GM12878 (cell line): ENCODE results near the gene H2AZ2. TPM values are rescaled to one million over a fixed set of nuclear protein-coding genes. Genes with fewer than 3 reads are reported as not detected.

ENCODE experiments used
- ATAC-seq: fragments of 200-7000 bp; cut with Tn5 transposase; 3 replicates; pipeline ENCODE4 v1.9.1; 2020; ENCODE audit warnings: mild to moderate bottlenecking, moderate library complexity
- BruUV-seq: library from RNA; stranded (reverse); fragments of 400-500 nt; replicated peaks from 2 replicates; lab custom pipeline; 2021; lab: Mats Ljungman, UMichigan
- CTCF ChIA-PET: fragments of 300-600 bp; sonication (Branson Sonifier 250); formaldehyde crosslinking; extraction: SDS; loops from one replicate; lab custom pipeline; 2021; ENCODE audit warnings: inconsistent platforms; lab: Yijun Ruan, JAX
- POLR2A ChIA-PET: fragments of 350-600 bp; formaldehyde crosslinking; extraction: SDS; loops from one replicate; lab custom pipeline; 2021; ENCODE audit warnings: inconsistent platforms; lab: Charles Lee
- RAD21 ChIA-PET: fragments of 300-600 bp; sonication (Branson Sonifier 250); formaldehyde crosslinking; loops from one replicate; lab custom pipeline; 2023; ENCODE audit warnings: antibody characterized with exemption; ENCODE audit not compliant: unreplicated experiment; lab: Charles Lee
- SMC1A ChIA-PET: fragments of 300-600 bp; sonication (Branson Sonifier 250); formaldehyde crosslinking; loops from one replicate; lab custom pipeline; 2023; ENCODE audit not compliant: unreplicated experiment, uncharacterized antibody; lab: Charles Lee
- DNase-seq: peaks from one replicate; pipeline ENCODE4 v3.0.0-alpha.2; 2011; ENCODE audit warnings: low read depth, low spot score
- FAIRE-seq: peaks from 3 replicates; lab custom pipeline; 2011; peaks lifted over from hg19 to GRCh38; lab: Jason Lieb, UNC
- H2AFZ ChIP-seq: 2 replicates; pipeline ENCODE4 v1.6.0; 2011; ENCODE audit warnings: low read depth, low read length, control low read depth; ENCODE audit not compliant: control insufficient read depth
- H3K27ac ChIP-seq: 2 replicates; pipeline ENCODE4 v1.5.1; 2011; ENCODE audit warnings: control low read depth; ENCODE audit not compliant: control insufficient read depth, insufficient read depth
- H3K27me3 ChIP-seq, 2 experiments: replicated peaks in 1 of 2; 2 replicates each; pipeline versions ENCODE4 v1.6.0 to v1.6.1; 2011; ENCODE audit warnings: low read length in 1 of 2; ENCODE audit not compliant: control insufficient read depth in 2 of 2, insufficient read depth in 2 of 2
- H3K36me3 ChIP-seq, 2 experiments: 2 replicates each; pipeline ENCODE4 v1.5.1; 2011; ENCODE audit warnings: low read length in 1 of 2; ENCODE audit not compliant: control insufficient read depth in 2 of 2, insufficient read depth in 2 of 2
- H3K4me1 ChIP-seq: 2 replicates; pipeline ENCODE4 v1.6.1; 2011; ENCODE audit warnings: mild to moderate bottlenecking, low read length, moderate library complexity, mixed read lengths; ENCODE audit not compliant: control insufficient read depth, insufficient read depth
- H3K4me2 ChIP-seq: 2 replicates; pipeline ENCODE4 v1.6.0; 2011; ENCODE audit warnings: control low read depth; ENCODE audit not compliant: control insufficient read depth, insufficient read depth
- H3K4me3 ChIP-seq: fragments of 200-600 bp; sonication (generic); 2 replicates; pipeline ENCODE4 v1.5.1; 2016
- H3K79me2 ChIP-seq: 2 replicates; pipeline ENCODE4 v1.6.0; 2011; ENCODE audit warnings: low read length; ENCODE audit not compliant: control insufficient read depth, insufficient read depth
- H3K9ac ChIP-seq: 2 replicates; pipeline ENCODE4 v1.8.0; 2011; ENCODE audit warnings: low read length, control low read depth, mixed read lengths; ENCODE audit not compliant: control insufficient read depth, insufficient read depth
- H3K9me3 ChIP-seq: replicated peaks from 3 replicates; pipeline ENCODE4 v1.5.1; 2011; ENCODE audit warnings: mild to moderate bottlenecking, low read length; ENCODE audit not compliant: control insufficient read depth, insufficient read depth
- H4K20me1 ChIP-seq: 2 replicates; pipeline ENCODE4 v1.6.0; 2011; ENCODE audit not compliant: control insufficient read depth, insufficient read depth
- E2F4 ChIP-seq: IDR thresholded peaks from 2 replicates; pipeline ENCODE4 v1.6.1; 2012; ENCODE audit warnings: low read depth, low read length, improper control_type of control experiment
- FOXK2 ChIP-seq: fragments of 450-650 bp; IDR thresholded peaks from 2 replicates; pipeline ENCODE4 v1.6.1; 2017; ENCODE audit warnings: mild to moderate bottlenecking, moderate library complexity
- MEF2B ChIP-seq: fragments of 450-650 bp; IDR thresholded peaks from 2 replicates; pipeline ENCODE4 v1.6.1; 2018; ENCODE audit warnings: mild to moderate bottlenecking, moderate library complexity; ENCODE audit not compliant: partially characterized antibody, poor library complexity, severe bottlenecking
- NFIC ChIP-seq: IDR thresholded peaks from 2 replicates; pipeline ENCODE4 v1.6.1; 2012; ENCODE audit warnings: low read depth, mild to moderate bottlenecking, inconsistent platforms, low read length, moderate library complexity
- RELB ChIP-seq: fragments of 450-650 bp; IDR thresholded peaks from 2 replicates; pipeline ENCODE4 v1.6.1; 2017; ENCODE audit warnings: low read depth, mild to moderate bottlenecking, moderate library complexity
- RFX5 ChIP-seq: IDR thresholded peaks from 2 replicates; pipeline ENCODE4 v1.6.1; 2011; ENCODE audit warnings: low read depth, low read length, improper control_type of control experiment
- SMC3 ChIP-seq: IDR thresholded peaks from 2 replicates; pipeline ENCODE4 v1.6.1; 2011; ENCODE audit warnings: low read length, improper control_type of control experiment, borderline replicate concordance
- SUPT20H ChIP-seq: IDR thresholded peaks from 2 replicates; pipeline ENCODE4 v1.6.1; 2011; ENCODE audit warnings: low read depth, mild to moderate bottlenecking, low read length, moderate library complexity, borderline replicate concordance; ENCODE audit not compliant: control insufficient read depth
- YY1 ChIP-seq: IDR thresholded peaks from 2 replicates; pipeline ENCODE4 v1.6.1; 2011; ENCODE audit warnings: low read depth, mild to moderate bottlenecking, low read length
- ZNF274 ChIP-seq: IDR thresholded peaks from one replicate; pipeline ENCODE4 v1.8.0; 2011; ENCODE audit not compliant: insufficient read length, insufficient read depth
- WGBS: methylation state at CpG from one replicate; pipeline ENCODE4 v1.1.6; 2016; ENCODE audit warnings: low lambda C conversion rate; ENCODE audit not compliant: insufficient replicate concordance, insufficient coverage; ENCODE audit errors: missing lambda C conversion rate; 5-methylcytosine and 5-hydroxymethylcytosine counted together
- in situ Hi-C: fragments of 300-500 bp; cut with MboI; formaldehyde crosslinking; loops from 9 replicates; pipeline ENCODE4 v1.14.3; 2018; ENCODE audit warnings: mixed read lengths
- intact Hi-C: fragments of 100-400 bp; cut with micrococcal nuclease; formaldehyde crosslinking; loops from one replicate; pipeline ENCODE4 v1.14.2; 2022; ENCODE audit not compliant: unreplicated experiment
- polyA plus RNA-seq, 11 experiments: library from polyadenylated mRNA; depleted of rRNA in 4 of 11; unstranded in 6 of 11; stranded (reverse) in 5 of 11; fragments of >200 nt; fragmentation: Nextera tagmentation in 4 of 11; fragmentation: Illumina TruSeq in 1 of 11; extraction: Ambion mirVana in 4 of 11; extraction: Trizol in 1 of 11; gene quantifications; 1 replicate in 1 of 11; 2 replicates in 10 of 11; pipeline versions ENCODE4 v1.2.1 to v1.2.3, GENCODE V29; 2011 to 2016; ENCODE audit warnings: inconsistent platforms in 2 of 11, missing spikeins in 2 of 11, low read depth in 1 of 11
- total RNA-seq, 4 experiments: library from RNA; depleted of rRNA in 3 of 4; stranded (reverse); fragments of >200 nt in 3 of 4; fragmentation: Illumina TruSeq in 1 of 4; extraction: Trizol in 1 of 4; gene quantifications; 2 replicates each; pipeline versions ENCODE4 v1.2.1 to v1.2.3, GENCODE V29; 2013 to 2021
- TF ChIP-seq, protein P1 (sequence below): fragments of 450-650 bp; IDR thresholded peaks from 2 replicates; pipeline ENCODE4 v1.6.1; 2017; ENCODE audit warnings: mild to moderate bottlenecking, low read depth, inconsistent platforms; ENCODE audit not compliant: poor library complexity, severe bottlenecking
- TF ChIP-seq, protein P2 (sequence below): fragments of 450-650 bp; IDR thresholded peaks from 2 replicates; pipeline ENCODE4 v1.6.1; 2016; ENCODE audit warnings: mild to moderate bottlenecking
- TF ChIP-seq, protein P3 (sequence below): fragments of 450-650 bp; formaldehyde crosslinking; IDR thresholded peaks from 2 replicates; pipeline ENCODE4 v1.5.0; 2022; ENCODE audit warnings: mild to moderate bottlenecking, missing genetic modification characterization

Gene H2AZ2
- total and polyA plus RNA-seq, 10 of the 15 experiments (the other 5 are each of a cell fraction or from before 2014, with no cell fraction given): 118 to 366 (median 223) TPM

DNA sequence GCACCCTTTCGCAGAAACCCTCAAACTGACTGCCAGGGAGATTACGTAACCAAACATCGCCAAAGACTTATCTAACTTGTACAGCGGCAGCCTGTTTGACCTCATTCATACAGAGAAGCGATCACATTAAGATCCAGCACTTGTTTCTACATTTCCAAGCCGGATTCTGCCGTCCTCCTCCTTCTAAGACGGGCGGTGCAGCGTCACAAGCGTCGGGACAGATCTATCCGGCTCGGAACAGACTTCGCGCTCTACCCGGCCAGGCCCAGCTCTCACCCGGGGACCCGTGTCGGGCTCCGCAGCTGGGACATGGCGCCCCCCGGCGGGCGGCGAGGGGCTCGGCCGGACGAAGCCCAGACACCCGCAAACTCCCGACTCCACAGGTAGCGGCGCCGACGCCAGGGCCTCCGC lies 373 bp downstream of the H2AZ2 start:
- RAD21 ChIA-PET: interaction anchor here (0.6 to 4.0 kb wide), 23 partner anchors 10 to 978 kb away, joined by 3 to 46 read pairs (median 6); partner anchors contain the start of genes CCM2, MRPS24, OGDH and PURB
- no peak for FAIRE-seq
- Histone ChIP-seq H3K9me3 (no peaks in the 10 kb centered on the region), H3K4me3 (peak overlapping the region; percentile 75), H3K79me2 (peaks cover 49% of the 10 kb centered on the region), H3K4me1 (peaks cover 8% of the 10 kb centered on the region; the same call in 1 of the 2 replicates), H3K9ac (peak overlapping the region; percentile 92), H3K4me2 (peak overlapping the region; percentile 68; the same call in 1 of the 2 replicates), H3K27me3 (no peaks in the 10 kb centered on the region), H4K20me1 (no peaks in the 10 kb centered on the region; the same call in 1 of the 2 replicates), H3K27ac (peak overlapping the region; percentile 87), H2AFZ (peak overlapping the region; percentile 86), H3K36me3 (no peaks in the 10 kb centered on the region; a peak in 2 of 4 replicates)
- 1% methylated on average over 26 of the region's 36 CpGs for WGBS
- in situ Hi-C loops (no loop called here), intact Hi-C loops (loop anchor here (1.0 to 5.0 kb wide), 4 partner anchors 51 to 265 kb away; partner anchors contain the start of genes PPIA and TBRG4)
- ATAC-seq: peak; percentile 75
- SMC1A ChIA-PET: interaction anchor here (0.6 to 8.0 kb wide), 22 partner anchors 9 to 290 kb away, joined by 3 to 46 read pairs (median 5); partner anchors contain the start of genes DDX56, OGDH and ZMIZ2
- POLR2A ChIA-PET: interaction anchor here (0.5 to 5.0 kb wide), 16 partner anchors 10 to 358 kb away, joined by 3 to 36 read pairs (median 5); partner anchors contain the start of genes CCM2, OGDH, PPIA and PURB
- CTCF ChIA-PET: interaction anchor here (0.6 to 4.8 kb wide), 21 partner anchors 9 to 288 kb away, joined by 3 to 41 read pairs (median 5); partner anchors contain the start of genes OGDH, PPIA and TMED4
- BruUV-seq: TSS peak; percentile 66
- peak; percentile 51 for DNase-seq
- TF ChIP-seq, protein P1, sequence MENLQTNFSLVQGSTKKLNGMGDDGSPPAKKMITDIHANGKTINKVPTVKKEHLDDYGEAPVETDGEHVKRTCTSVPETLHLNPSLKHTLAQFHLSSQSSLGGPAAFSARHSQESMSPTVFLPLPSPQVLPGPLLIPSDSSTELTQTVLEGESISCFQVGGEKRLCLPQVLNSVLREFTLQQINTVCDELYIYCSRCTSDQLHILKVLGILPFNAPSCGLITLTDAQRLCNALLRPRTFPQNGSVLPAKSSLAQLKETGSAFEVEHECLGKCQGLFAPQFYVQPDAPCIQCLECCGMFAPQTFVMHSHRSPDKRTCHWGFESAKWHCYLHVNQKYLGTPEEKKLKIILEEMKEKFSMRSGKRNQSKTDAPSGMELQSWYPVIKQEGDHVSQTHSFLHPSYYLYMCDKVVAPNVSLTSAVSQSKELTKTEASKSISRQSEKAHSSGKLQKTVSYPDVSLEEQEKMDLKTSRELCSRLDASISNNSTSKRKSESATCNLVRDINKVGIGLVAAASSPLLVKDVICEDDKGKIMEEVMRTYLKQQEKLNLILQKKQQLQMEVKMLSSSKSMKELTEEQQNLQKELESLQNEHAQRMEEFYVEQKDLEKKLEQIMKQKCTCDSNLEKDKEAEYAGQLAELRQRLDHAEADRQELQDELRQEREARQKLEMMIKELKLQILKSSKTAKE: no peak
- TF ChIP-seq, protein P2, sequence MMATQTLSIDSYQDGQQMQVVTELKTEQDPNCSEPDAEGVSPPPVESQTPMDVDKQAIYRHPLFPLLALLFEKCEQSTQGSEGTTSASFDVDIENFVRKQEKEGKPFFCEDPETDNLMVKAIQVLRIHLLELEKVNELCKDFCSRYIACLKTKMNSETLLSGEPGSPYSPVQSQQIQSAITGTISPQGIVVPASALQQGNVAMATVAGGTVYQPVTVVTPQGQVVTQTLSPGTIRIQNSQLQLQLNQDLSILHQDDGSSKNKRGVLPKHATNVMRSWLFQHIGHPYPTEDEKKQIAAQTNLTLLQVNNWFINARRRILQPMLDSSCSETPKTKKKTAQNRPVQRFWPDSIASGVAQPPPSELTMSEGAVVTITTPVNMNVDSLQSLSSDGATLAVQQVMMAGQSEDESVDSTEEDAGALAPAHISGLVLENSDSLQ: peak; percentile 53
- TF ChIP-seq RELB (peak; percentile 34; the same call in 1 of the 2 replicates), NFIC (no peak), E2F4 (no peak), FOXK2 (no peak), ZNF274 (no peak), SMC3 (peak; percentile 65), YY1 (peak; percentile 76), RFX5 (no peak), MEF2B (no peak), SUPT20H (no peak)
- TF ChIP-seq, protein P3, sequence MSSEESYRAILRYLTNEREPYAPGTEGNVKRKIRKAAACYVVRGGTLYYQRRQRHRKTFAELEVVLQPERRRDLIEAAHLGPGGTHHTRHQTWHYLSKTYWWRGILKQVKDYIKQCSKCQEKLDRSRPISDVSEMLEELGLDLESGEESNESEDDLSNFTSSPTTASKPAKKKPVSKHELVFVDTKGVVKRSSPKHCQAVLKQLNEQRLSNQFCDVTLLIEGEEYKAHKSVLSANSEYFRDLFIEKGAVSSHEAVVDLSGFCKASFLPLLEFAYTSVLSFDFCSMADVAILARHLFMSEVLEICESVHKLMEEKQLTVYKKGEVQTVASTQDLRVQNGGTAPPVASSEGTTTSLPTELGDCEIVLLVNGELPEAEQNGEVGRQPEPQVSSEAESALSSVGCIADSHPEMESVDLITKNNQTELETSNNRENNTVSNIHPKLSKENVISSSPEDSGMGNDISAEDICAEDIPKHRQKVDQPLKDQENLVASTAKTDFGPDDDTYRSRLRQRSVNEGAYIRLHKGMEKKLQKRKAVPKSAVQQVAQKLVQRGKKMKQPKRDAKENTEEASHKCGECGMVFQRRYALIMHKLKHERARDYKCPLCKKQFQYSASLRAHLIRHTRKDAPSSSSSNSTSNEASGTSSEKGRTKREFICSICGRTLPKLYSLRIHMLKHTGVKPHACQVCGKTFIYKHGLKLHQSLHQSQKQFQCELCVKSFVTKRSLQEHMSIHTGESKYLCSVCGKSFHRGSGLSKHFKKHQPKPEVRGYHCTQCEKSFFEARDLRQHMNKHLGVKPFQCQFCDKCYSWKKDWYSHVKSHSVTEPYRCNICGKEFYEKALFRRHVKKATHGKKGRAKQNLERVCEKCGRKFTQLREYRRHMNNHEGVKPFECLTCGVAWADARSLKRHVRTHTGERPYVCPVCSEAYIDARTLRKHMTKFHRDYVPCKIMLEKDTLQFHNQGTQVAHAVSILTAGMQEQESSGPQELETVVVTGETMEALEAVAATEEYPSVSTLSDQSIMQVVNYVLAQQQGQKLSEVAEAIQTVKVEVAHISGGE (CRISPR knock-in tag): no peak
